SW 1271 (cell line): ENCODE data around the gene CEP85L.

Experiments
- DNase-seq, 2 experiments: peaks; one replicate each; lab custom pipeline; 2025; lab: John Stamatoyannopoulos, UW

Gene CEP85L

GRCh38 chr6:118620202-118620601, 31.2 kb downstream of the CEP85L start:
- no peak for DNase-seq

GRCh38 chr6:118618676-118619377, 32.6 kb downstream of the CEP85L start:
- peak in 1 of 2 experiments; percentile 7 for DNase-seq

GRCh38 chr6:118617417-118617816, 34.0 kb downstream of the CEP85L start:
- DNase-seq = no peak

- DNase-seq = no peak
These were observed 40.1 kb downstream of the CEP85L start for GRCh38 chr6:118611334-118611733.

GRCh38 chr6:118606858-118607257, 44.5 kb downstream of the CEP85L start:
- DNase-seq = no peak

- no peak for DNase-seq
These were observed 45.1 kb downstream of the CEP85L start for GRCh38 chr6:118606268-118606667.

GRCh38 chr6:118603372-118603771, 48.0 kb downstream of the CEP85L start:
- no peak for DNase-seq

GRCh38 chr6:118602300-118602699, 49.1 kb downstream of the CEP85L start:
- DNase-seq = no peak

GRCh38 chr6:118598324-118598723, 53.1 kb downstream of the CEP85L start:
- no peak for DNase-seq

GRCh38 chr6:118597636-118598035, 53.8 kb downstream of the CEP85L start:
- no peak for DNase-seq

- DNase-seq = no peak
These were observed 54.5 kb downstream of the CEP85L start for GRCh38 chr6:118596774-118597320.

- no peak for DNase-seq
These were observed 56.5 kb downstream of the CEP85L start for GRCh38 chr6:118594877-118595276.

- no peak for DNase-seq
These were observed 59.5 kb downstream of the CEP85L start for GRCh38 chr6:118591897-118592296.

- no peak for DNase-seq
These were observed 61.6 kb downstream of the CEP85L start for GRCh38 chr6:118589649-118590365.

- no peak for DNase-seq
These were observed 62.2 kb downstream of the CEP85L start for GRCh38 chr6:118589186-118589585.

GRCh38 chr6:118588626-118589025, 62.8 kb downstream of the CEP85L start:
- DNase-seq = no peak

GRCh38 chr6:118586746-118587485, 64.5 kb downstream of the CEP85L start:
- no peak for DNase-seq

GRCh38 chr6:118584911-118585310, 66.5 kb downstream of the CEP85L start:
- no peak for DNase-seq

GRCh38 chr6:118581489-118581959, 69.9 kb downstream of the CEP85L start:
- DNase-seq = no peak

GRCh38 chr6:118580585-118581419, 70.6 kb downstream of the CEP85L start:
- peak in 1 of 2 experiments; percentile 36 for DNase-seq

- no peak for DNase-seq
These were observed 71.6 kb downstream of the CEP85L start for GRCh38 chr6:118579786-118580185.
